ENCODE measurements around the gene IGSF9B. TPM values are rescaled to one million over a fixed set of nuclear protein-coding genes. Genes with fewer than 3 reads are reported as not detected.

Gene IGSF9B
- total and polyA plus RNA-seq, 9 of the 15 experiments (the other 6 are each of a cell fraction or from before 2014, with no cell fraction given), result 0.09 TPM; not detected in 8

DNA sequence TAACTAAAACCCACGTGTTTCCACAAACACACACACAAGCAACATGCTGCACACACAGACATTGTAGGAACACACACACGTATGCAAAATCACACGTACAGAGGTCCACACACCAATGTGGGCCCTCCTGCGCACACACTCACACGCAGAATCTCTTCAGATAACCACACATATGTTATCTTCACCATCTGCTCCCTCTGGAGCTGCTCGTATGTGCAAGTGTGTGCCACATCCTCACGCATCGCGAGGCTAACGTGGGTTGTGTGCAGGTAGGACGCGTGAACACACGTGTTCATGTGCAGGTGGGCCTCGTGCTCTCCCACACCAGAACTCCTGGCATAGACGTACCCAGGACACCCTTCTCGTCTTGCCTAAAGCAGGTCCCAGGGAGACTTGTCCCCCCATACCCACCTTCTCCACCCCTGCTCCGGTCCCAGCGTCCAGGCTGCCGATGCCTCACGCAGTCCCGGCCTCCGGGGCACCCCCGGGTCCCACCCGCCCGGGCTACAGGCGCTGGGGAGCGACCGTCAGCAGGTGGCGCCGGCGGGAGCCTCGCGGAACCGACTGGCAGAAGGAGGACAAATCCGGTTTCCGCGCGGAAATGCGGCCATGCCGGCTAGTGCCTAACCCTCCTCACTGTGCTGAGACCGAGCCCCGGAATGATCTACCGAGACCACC is 10.3 kb upstream of the IGSF9B start (continued):
- TF ChIP-seq, protein P1, sequence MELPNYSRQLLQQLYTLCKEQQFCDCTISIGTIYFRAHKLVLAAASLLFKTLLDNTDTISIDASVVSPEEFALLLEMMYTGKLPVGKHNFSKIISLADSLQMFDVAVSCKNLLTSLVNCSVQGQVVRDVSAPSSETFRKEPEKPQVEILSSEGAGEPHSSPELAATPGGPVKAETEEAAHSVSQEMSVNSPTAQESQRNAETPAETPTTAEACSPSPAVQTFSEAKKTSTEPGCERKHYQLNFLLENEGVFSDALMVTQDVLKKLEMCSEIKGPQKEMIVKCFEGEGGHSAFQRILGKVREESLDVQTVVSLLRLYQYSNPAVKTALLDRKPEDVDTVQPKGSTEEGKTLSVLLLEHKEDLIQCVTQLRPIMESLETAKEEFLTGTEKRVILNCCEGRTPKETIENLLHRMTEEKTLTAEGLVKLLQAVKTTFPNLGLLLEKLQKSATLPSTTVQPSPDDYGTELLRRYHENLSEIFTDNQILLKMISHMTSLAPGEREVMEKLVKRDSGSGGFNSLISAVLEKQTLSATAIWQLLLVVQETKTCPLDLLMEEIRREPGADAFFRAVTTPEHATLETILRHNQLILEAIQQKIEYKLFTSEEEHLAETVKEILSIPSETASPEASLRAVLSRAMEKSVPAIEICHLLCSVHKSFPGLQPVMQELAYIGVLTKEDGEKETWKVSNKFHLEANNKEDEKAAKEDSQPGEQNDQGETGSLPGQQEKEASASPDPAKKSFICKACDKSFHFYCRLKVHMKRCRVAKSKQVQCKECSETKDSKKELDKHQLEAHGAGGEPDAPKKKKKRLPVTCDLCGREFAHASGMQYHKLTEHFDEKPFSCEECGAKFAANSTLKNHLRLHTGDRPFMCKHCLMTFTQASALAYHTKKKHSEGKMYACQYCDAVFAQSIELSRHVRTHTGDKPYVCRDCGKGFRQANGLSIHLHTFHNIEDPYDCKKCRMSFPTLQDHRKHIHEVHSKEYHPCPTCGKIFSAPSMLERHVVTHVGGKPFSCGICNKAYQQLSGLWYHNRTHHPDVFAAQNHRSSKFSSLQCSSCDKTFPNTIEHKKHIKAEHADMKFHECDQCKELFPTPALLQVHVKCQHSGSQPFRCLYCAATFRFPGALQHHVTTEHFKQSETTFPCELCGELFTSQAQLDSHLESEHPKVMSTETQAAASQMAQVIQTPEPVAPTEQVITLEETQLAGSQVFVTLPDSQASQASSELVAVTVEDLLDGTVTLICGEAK (IDR thresholded peaks at IDR 0.05), result no peak
- TF ChIP-seq, protein P1 (CRISPR knock-in tag; IDR thresholded peaks at IDR 0.05), result no peak
- TF ChIP-seq XRCC4 (IDR thresholded peaks at IDR 0.05; ENCODE audit: extremely low read depth, insufficient read depth, insufficient read length), result no peak
- TF ChIP-seq DNMT1 (IDR thresholded peaks at IDR 0.05), result no peak
- TF ChIP-seq EHMT2 (IDR thresholded peaks at IDR 0.05), result peak; percentile 20; the same call in 1 of the 2 replicates
- TF ChIP-seq, protein P2, sequence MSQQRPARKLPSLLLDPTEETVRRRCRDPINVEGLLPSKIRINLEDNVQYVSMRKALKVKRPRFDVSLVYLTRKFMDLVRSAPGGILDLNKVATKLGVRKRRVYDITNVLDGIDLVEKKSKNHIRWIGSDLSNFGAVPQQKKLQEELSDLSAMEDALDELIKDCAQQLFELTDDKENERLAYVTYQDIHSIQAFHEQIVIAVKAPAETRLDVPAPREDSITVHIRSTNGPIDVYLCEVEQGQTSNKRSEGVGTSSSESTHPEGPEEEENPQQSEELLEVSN (IDR thresholded peaks at IDR 0.05; ENCODE audit: borderline replicate concordance in 1 of 2, extremely low read depth in 1 of 2, insufficient read depth in 1 of 2, insufficient read length in 1 of 2, low read depth in 1 of 2, low read length in 1 of 2, poor library complexity in 1 of 2, severe bottlenecking in 1 of 2), result peak in 1 of 2 experiments; percentile 54
- TF ChIP-seq, protein P3, sequence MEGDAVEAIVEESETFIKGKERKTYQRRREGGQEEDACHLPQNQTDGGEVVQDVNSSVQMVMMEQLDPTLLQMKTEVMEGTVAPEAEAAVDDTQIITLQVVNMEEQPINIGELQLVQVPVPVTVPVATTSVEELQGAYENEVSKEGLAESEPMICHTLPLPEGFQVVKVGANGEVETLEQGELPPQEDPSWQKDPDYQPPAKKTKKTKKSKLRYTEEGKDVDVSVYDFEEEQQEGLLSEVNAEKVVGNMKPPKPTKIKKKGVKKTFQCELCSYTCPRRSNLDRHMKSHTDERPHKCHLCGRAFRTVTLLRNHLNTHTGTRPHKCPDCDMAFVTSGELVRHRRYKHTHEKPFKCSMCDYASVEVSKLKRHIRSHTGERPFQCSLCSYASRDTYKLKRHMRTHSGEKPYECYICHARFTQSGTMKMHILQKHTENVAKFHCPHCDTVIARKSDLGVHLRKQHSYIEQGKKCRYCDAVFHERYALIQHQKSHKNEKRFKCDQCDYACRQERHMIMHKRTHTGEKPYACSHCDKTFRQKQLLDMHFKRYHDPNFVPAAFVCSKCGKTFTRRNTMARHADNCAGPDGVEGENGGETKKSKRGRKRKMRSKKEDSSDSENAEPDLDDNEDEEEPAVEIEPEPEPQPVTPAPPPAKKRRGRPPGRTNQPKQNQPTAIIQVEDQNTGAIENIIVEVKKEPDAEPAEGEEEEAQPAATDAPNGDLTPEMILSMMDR (IDR thresholded peaks at IDR 0.05 in 2 of 3, conservative IDR thresholded peaks at IDR 0.05 in 1 of 3; ENCODE audit: insufficient read depth in 2 of 3, low read depth in 1 of 3, low read length in 3 of 3), result peak in 2 of 3 experiments; percentile 33 to 40; a peak in 4 of 6 replicates
- 0 out of 4 replicates have a peak, but pooled peaks of 1 of the 2 experiments have one; percentile 14 for TF ChIP-seq NRF1 (conservative IDR thresholded peaks at IDR 0.05 in 1 of 2, IDR thresholded peaks at IDR 0.05 in 1 of 2)
- no peak for TF ChIP-seq ZNF124 (CRISPR knock-in tag; IDR thresholded peaks at IDR 0.05)
